Cardiac septum (tissue), 1 donor: ENCODE measurements around the gene SYT15B. TPM values are rescaled to one million over a fixed set of nuclear protein-coding genes. Genes with fewer than 3 reads are reported as not detected.
"Not testable (repeated sequence)": the region's sequence is repeated elsewhere in the genome, so short reads cannot be mapped to it uniquely, and the experiment has no call there.

Source experiments
- DNase-seq: peaks from one replicate; pipeline ENCODE4 v3.0.0-alpha.2; 2020; ENCODE audit warnings: low spot score
- intact Hi-C: fragments of 100-400 bp; cut with DNase I; formaldehyde crosslinking; loops from one replicate; pipeline ENCODE4 v1.14.0; 2022
- long read RNA-seq: library from polyadenylated mRNA; unstranded; transcript quantifications from one replicate; pipeline ENCODE4 v2.0.0, GENCODE V29; 2021
- total RNA-seq: library from RNA; stranded (reverse); fragmentation: NEBNext Ultra II Directional; extraction: Animal tissue kit (Norgen Biotek cat#: 25700); gene quantifications from one replicate; pipeline ENCODE4 v1.2.1, GENCODE V29; 2021
- donor health status: DM: no; HTN: no; CAD: no.

Gene SYT15B
- 4.6 TPM for total RNA-seq
- long read RNA-seq, partial matches to known transcripts: 2 of 6 reads
- long read RNA-seq, other reads (novel, unspliced or antisense): 4 of 6 reads

DNA sequence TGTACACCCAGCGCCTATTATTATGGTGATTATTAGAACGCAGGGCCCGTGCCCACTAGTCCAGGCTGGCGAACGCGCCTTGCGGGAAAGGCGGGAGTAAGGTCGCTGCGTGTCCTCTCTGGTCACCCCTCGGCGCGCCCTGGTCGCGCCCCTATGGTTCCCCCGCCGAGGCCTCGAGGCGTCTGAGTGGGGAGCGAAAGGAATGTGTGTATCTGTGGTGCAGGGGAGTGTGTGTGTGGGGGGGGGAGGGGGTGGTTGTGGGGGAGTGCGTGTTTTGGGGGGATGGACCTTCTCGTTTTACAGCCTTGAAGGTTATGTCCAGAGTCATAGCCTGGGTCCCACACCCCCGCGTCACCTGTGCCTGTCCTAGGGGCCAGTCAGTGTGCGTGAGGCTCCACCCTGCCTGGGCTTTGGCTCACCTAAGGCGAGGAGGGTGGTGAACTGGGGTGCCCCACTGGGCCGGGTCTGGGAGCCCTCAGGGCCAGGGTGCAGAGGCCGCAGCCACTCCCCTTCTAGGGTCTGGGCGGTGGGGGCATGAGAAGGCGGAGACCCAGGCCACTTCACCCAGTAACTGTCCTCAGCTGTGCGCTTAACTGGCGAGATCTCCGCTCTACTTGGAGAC is at the start of gene SYT15B:
Gene SYT15B, minus strand, starts transcription at position 39 of the 622 bp plus-strand sequence. CDS start 952 bp downstream, outside the sequence.
- intact Hi-C loops, DNase-seq: not testable (repeated sequence)

DNA sequence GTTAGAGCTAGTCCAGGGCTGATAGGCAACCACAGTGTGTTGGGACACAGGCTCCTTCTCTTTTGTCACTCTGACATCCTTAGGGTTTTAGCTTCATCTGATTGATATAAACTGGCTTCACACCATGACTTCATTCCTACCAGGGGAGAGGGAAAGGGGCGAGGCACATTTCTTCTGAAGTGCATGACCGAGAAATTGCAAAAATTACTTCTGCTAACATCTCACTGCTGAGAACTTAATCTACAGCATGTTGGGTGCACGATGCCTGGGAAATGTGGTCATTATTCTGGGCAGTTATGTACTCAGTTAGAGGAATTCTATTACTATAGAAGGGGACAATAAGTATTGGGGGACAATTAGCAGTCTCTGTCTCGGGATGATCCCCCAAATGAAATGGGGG is 16.2 kb upstream of the SYT15B start:
- DNase-seq, intact Hi-C loops: not testable (repeated sequence)

DNA sequence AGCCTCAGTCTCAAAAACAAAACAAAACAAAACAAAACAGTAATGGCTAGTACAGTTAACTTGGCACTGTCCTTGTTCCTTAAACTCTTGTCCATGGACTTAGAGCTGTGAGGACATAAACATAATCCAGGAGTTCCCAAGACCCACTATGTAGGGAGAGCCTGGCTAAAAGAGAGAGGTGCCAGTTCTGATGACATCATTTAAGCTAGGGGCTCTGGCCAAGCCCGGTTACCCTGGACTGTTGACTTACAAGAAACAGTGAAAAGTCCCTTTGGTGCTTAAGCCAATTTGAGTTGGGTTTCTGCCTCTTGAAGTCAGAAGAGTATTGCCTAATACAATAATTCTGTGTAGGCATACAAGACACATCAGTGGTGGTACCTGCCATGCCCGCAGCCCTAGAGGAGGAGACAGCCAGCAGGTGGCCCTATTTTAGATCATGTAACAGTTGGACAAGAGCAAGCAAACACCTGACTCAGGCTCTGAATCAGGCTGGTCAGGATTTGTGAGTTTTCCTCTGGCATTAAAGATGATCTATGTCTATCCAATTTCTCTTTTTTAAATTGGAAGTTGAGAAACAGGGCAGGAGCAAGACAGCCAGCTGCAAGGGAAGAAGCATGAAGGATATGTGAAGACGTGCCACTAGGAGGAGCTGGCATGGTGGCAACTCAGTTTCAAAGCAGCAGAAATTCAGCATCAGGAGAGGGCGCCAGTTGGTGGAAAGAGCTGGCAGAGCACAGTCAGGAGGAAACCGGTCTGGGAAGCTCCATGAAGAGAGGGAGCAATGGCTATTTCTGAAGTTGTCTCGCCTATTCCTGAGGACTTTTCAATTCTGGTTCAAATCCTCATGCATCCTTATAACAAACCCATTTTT is 12.2 kb upstream of the SYT15B start:
- DNase-seq, intact Hi-C loops: not testable (repeated sequence)

DNA sequence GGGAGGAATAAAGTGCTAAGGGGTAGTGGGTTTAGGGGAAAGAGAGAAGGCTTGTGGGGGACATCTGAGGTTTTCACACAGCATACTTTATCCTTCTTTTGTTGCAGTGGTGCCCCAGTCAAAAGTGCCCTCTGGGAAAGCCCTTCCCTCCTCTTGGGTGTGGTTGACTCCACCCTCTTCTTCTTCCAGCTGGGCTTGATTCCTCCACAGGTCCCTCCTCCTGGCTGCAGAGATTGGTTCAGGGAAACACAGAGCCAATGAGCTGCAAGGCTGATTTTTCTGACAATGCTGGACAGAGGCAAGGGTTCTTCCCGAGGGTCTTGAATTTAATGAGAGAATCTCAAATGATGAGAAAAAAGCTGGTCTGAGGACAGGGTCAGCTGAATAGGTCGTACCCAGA is 7.4 kb upstream of the SYT15B start:
- intact Hi-C loops, DNase-seq: not testable (repeated sequence)

GRCh38 chr10:47768578-47769115 is 5.3 kb upstream of the SYT15B start:
- DNase-seq, intact Hi-C loops: not testable (repeated sequence)

DNA sequence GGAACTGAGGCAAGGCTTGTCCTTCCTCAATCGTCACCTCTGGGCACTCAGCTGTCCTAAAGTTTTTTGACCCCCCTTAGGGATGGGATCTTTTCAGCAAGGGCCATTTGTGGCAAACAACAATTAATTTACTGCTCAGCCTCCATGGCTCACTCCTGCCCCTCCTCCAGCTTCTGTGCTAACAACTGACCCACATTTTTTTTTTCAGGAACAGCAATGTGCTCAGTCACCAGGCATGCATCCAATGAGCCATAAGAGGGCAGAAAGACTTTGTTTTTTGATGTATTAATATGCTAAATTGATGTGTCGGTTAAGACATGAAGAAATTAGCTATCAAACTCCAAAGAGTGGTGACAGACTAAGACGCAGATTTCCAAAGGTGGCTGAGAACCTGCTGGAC is 4.7 kb upstream of the SYT15B start:
- intact Hi-C loops, DNase-seq: not testable (repeated sequence)

DNA sequence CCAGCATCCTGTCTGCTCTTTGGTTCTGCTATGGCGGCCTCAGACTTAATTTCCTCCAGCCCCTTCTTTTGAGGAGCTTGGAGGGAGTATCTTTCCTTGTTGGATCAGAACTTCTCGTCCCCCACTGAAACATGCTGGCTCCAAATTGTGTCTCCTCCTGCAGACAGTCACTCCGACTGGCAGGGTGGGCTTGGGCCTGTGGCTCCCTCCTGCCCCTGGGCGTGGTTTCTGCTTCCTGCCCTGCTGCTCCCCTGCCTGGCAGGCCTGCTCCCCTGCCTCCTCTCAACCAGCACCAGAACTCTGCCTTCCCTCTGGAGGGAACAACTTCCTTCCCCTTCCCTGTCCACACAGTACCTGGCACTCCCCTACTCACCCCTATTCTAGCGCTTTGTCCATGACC is 3.8 kb upstream of the SYT15B start:
- DNase-seq, intact Hi-C loops: not testable (repeated sequence)

DNA sequence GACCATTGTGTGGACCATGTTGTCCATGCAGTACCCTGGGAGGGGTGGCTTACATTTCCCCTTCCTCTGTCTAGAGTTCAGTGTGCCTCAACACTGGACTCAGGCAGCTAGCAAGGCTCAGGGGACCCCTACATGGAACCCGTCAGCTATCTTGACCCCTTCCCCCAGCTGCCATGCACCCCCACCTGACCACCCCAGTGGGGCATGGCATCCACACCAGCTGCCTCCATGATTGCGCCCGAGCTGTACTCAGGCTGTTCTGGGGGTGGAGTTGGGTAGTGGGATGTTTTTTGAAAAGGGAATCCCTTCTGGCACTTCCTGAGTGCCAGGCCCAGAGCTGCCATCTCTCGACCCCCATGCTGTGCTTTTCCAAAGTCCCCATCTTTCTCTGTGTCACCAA is 1.8 kb upstream of the SYT15B start:
- DNase-seq, intact Hi-C loops: not testable (repeated sequence)

DNA sequence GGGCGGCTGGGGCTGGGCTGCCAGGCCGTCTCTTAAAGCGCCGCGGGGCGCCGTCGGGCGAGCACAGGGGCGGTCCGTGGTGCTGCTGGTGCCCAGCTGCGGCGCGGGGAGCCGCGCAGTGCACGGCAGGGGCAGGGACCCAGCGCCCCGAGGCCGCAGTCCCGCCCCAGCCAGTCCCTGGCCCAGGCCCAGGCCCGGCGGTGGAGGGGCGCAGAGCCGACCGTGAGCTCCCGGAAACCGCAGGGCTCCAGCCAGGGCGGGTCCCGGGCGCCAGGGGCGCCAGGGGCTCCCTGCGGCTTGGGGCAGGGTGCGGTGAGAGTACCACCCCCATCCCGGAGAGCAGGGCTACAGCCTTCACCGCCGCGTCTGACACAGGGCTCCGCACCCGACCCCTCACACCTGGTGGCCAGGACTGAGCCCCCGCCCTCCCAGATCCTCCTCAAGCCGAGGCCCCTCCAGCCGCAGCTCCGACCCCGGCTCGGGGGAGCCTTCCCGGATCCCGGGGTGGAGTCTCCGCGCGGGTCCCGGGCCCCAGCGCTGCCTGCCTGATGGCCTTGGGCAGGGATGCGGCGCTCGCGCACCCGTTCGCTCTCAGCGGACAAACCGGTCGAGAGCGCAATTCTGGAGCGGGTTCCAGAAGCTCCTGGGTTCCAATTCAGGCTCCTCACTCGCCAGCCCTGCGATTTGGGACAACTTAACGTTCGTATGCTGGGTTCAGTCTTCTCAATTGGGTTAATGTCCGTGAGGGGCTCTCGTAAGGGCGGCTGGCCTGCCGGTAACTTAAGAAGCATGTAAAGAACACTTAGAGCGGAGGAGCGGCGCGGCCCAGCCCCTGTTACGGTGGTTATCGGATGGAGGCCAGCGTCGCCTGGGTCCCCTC is 478 bp downstream of the SYT15B start:
- intact Hi-C loops, DNase-seq: not testable (repeated sequence)

- DNase-seq, intact Hi-C loops: not testable (repeated sequence)
Observed at GRCh38 chr10:47758855-47759254, 4.5 kb downstream of the SYT15B start.

GRCh38 chr10:47756169-47756568 is 7.2 kb downstream of the SYT15B start:
- intact Hi-C loops, DNase-seq: not testable (repeated sequence)

DNA sequence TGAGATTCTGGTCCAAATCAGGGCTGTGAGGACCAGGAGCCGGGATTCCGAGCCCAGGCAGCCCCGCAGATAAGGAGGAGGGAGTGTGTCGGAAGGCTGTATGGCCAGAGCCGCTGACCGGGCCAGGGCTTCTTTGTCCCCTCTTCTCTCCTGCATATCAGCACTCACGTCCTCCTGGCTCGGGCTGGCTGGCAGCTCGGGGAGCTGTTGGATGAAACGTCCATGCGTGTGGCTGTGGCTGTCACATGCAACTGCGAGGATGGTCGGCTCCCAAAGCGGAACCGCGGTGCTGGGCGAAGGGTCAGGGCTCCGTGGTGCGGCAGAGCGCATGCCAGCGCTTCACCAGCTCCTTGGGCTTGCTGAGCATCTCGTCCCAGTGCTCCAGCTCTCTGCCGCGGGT is 9.5 kb downstream of the SYT15B start:
- intact Hi-C loops, DNase-seq: not testable (repeated sequence)

DNA sequence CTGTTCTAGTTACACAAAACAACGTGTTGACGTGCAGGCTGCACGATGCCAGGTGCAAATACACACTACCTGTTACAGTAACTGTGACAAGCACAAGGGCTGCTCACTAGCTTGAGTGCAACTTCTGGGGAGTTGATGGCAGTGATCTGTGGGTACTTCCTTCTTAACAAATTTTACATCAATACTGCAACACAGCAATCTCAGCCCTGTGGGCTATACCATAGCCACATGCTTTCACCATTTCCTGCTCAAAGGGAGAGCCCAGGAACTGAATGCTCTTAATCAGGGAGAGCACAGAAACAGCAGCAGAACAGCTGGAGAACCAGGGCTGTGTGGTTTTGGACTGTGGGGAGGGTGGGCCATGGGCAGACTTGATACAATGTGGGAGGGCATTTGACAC is 10.2 kb downstream of the SYT15B start:
- DNase-seq, intact Hi-C loops: not testable (repeated sequence)

- DNase-seq, intact Hi-C loops: not testable (repeated sequence)
Observed at GRCh38 chr10:47751821-47752220, 11.6 kb downstream of the SYT15B start.

DNA sequence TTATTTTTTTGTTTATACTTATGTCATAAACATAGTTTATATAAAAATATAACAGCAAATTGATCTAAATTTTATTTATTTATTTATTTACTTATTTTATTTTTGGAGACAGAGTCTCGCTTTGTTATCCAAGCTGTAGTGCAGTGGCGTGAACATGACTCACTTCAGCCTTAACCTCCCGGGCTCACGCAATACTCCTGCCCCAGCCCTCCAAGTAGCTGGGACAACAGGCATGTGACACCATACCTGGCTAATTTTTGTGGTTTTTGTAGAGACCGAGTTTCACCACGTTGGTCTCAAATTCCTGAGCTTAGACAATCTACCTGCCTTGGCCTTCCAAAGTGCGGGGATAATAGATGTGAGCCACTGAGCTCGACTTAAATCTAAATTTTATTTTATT is 13.0 kb downstream of the SYT15B start:
- intact Hi-C loops, DNase-seq: not testable (repeated sequence)

- intact Hi-C loops, DNase-seq: not testable (repeated sequence)
Observed at GRCh38 chr10:47746780-47747376, 16.5 kb downstream of the SYT15B start.

- DNase-seq, intact Hi-C loops: not testable (repeated sequence)
Observed at GRCh38 chr10:47744881-47745280, 18.5 kb downstream of the SYT15B start.

DNA sequence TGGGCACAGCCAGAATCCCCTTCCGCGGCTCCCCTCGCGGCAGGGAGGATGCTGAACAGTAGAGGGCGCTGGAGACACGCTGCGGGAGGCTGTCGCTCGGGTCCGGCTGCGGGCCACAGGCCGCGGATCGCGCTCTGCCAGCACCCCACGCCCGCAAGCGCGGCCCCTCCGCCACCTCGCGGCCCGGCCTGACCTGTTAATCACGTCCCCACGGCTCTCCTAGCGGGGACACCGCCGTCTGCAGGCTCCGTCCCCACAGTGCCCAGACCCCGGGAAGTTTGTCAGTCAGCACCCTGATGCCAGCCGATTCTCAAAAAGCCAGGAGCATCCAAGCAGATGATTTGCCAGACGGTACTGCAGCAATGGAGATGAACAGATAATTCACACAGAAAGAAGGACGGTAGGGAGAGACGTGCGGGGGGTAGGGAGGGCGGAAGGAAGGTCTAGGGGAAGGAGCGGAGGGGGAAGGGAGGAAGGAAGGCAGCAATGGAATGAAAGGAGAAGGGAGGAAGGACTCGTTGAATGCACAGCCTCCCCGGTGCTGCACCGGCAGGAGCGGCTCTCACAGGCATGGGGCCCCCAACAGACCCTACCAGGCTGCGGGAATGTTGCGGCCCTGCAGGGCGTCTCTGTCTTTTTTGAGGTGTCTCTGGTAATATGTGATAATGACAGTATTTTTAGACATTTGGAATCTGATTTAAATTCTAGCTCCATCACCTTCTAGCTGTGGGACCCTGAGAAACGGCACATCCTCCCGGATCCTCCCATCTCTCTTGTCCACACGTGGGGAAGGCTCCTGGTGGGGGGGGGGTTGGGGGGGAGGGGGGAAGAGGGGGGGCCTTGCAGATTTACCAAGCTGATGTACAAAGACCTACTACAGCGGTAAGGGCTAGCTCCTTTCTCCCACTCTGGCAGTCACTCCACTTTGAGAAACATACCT is 19.5 kb downstream of the SYT15B start:
- not testable (repeated sequence) for DNase-seq

More for the DNA sequence above, 19.5 kb downstream of the SYT15B start:
- intact Hi-C loops: not testable (repeated sequence)
